GM19328 (cell line): ENCODE results near the gene KCNMA1.
"Not testable (repeated sequence)": the region's sequence is repeated elsewhere in the genome, so short reads cannot be mapped to it uniquely, and the experiment has no call there.

Source experiments
- ATAC-seq: cut with Tn5 transposase; IDR thresholded peaks from one replicate; pipeline ENCODE4 v1.9.1; 2021; ENCODE audit warnings: mild to moderate bottlenecking, moderate library complexity; ENCODE audit not compliant: unreplicated experiment

The KCNMA1 gene

GRCh38 chr10:77357185-77357584 lies 280.4 kb downstream of the KCNMA1 start:
- ATAC-seq: no peak

DNA sequence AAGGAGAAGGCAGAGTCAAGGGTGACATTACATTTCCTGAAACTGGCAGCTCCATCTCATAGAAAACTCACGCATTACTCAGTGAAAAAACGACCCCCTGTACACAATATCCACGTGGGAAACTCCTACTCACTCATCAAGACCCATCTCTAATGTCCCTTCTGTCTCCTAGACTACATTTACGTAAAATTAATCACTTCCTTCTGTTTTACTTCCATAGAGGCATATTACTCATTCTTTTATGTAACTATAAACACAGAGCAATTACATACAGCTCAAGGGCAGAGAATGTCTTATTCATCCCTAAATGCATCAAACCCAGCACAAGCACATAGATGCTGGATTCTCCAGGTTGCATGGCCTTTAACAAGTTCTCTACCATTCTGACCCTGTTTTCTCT lies 281.8 kb downstream of the KCNMA1 start:
- ATAC-seq: no peak

- ATAC-seq: no peak
These were observed 286.2 kb downstream of the KCNMA1 start for GRCh38 chr10:77351386-77351785.

DNA sequence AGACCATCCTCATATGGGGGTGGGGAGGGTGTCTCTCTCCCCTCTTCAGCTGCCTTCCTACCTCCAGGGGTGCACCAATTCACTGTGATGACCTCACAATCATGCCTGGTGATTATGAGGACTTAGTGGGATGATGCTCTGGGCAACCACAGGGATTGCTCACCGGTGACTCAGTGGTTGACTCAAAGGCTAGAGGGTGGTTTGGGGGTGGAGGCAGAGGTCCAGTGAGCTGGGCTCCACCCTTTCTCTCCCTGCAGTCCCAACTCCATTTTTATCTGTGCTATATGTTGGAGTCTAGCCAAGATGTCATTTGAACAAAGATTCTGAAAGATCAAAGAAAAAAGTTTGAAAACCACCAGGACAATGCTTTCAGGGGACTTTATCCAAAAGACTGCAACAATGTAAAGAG lies 286.9 kb downstream of the KCNMA1 start:
- no peak for ATAC-seq

DNA sequence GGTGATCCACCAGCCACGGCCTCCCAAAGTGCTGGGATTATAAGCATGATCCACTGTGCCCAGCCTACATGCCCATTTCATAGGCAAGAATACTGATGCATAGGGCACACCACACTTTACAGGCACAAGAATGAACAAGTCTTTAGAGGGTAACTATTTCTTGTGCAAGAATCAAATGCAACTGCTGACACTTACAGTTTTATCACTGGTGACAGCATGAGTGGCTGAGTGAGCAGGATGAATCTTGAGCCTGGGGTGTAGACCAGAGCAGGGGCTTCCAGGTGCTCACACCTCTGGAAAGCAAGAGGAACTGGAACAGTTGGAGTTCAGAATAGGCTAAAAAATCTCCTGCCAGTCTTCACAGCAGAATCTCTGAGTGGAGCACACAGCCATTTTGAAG lies 287.5 kb downstream of the KCNMA1 start:
- no peak for ATAC-seq

- no peak for ATAC-seq
These were observed 288.4 kb downstream of the KCNMA1 start for GRCh38 chr10:77349226-77349625.

GRCh38 chr10:77348751-77349150 lies 288.9 kb downstream of the KCNMA1 start:
- no peak for ATAC-seq

GRCh38 chr10:77348082-77348481 lies 289.5 kb downstream of the KCNMA1 start:
- ATAC-seq: no peak

DNA sequence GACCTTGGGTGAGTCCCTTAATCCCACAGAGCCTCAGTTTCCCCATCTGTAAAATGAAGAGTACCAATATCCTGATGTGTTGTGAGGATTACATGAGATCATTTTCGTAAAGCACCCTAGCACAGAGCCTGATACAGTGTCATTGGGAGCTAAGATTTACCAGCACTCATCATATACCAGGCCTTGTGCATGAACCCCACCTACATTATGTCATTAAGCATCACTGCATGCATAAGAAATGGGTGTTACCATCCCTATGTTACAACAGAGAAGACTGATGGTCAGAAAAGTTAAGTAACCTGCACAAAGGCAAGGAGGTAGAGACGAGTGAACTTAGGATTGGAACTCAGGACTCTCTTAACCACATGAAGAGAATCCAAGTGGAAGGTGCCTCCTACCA lies 290.6 kb downstream of the KCNMA1 start:
- ATAC-seq: no peak

DNA sequence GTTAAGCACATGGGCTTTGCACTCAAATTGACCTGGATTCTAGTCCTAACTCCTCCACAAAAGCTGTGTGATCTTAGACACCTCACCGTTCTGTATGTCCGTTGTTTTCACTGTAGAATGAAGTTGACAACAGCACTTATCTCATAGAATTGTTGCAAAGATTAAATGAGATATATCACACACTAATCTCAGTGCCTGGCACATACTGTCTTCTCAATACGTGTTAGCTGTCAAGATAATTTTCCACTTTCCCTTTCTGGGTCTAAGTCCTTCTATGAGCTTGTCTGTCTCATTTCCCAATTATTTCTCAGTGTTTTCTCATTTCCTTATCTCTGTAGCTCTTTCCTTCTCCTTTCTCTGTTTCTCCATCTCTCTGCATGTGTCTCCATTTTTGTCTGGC lies 296.6 kb downstream of the KCNMA1 start:
- ATAC-seq: no peak

- ATAC-seq: not testable (repeated sequence)
These were observed 297.7 kb downstream of the KCNMA1 start for GRCh38 chr10:77339872-77340271.

DNA sequence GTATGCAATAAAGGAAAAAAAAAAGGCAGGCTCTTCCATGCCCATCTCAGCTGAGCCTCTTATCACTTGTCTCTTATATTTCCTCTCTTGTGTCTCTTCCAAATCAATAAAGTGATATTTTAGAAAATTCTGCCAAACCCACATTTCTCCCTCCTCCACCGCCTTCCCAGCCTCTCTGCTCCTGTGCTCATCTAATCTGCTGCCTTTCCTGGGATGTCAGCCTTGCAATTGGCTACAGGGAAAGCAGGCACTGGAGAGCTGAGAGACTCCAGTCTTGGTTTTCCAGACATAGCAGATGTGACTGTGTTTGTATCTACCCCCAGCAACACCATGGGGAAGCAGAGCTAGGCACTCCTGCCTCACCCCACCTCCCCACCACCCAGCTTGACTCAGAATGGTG lies 298.4 kb downstream of the KCNMA1 start:
- no peak for ATAC-seq

- ATAC-seq: no peak
These were observed 299.5 kb downstream of the KCNMA1 start for GRCh38 chr10:77338143-77338542.

DNA sequence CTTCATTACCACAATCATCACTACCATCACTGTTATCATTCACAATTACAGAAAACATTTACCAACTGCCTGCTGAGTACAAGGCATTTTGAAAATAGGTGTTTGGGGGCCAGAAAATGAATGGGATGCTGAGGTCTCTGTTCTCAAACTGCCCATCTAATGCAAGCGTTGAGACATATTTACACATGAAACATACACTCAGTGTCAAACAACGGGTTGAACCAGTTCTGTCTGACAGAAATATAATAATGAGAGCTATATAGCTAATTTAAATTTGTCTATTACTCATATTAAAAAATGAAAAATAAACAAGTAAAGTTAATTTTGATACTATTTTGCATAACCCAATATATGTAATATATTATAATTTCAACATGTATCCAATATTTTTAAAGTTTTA lies 303.1 kb downstream of the KCNMA1 start:
- no peak for ATAC-seq

- ATAC-seq: no peak
These were observed 303.8 kb downstream of the KCNMA1 start for GRCh38 chr10:77333610-77334340.

DNA sequence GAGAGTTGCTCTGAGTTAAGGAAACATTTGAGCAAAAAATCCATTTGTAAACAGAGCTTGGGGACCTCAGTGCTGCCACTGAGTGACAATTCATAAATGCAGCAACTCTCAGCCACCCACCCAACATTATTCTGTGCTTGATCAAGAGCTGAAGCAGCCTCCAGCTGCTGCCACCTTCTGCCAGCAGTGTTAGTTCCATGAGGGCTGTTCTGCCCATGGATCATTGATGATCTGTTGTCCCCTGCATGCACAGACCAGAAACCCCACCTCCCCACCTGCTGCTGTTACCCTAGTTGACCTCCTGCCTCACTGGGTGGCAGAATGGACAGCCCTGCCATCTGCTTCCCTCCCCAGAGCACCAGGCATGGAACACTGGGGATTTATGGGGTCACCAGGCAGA lies 305.4 kb downstream of the KCNMA1 start:
- ATAC-seq: no peak

DNA sequence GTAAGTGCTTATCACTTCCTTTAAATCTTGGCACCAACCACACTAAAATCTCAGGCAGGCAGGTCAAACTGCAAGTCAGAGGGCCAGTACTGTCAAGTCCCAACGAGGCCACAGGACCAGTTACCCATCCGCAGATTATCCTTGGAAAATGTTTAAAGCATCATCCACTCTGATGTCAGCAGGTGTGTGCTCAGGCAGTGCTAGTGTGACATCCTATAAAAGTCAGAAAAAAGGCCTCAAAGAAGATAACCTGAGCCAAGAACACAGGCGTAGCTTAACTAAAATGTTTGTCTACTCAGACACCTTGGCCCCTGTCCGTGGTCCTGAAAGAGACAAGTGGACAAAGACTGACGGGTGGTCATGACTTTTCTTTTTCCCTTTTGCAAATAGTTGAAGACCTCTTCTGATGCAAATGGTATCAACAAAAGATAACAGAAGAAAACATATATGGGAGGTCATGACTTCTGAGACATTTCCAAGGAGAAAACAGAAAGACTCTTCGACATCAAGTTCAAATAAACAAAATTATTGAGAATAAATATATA lies 309.3 kb downstream of the KCNMA1 start:
- no peak for ATAC-seq

- ATAC-seq: no peak
These were observed 312.4 kb downstream of the KCNMA1 start for GRCh38 chr10:77325233-77325537.

- no peak for ATAC-seq
These were observed 315.8 kb downstream of the KCNMA1 start for GRCh38 chr10:77321838-77322237.

DNA sequence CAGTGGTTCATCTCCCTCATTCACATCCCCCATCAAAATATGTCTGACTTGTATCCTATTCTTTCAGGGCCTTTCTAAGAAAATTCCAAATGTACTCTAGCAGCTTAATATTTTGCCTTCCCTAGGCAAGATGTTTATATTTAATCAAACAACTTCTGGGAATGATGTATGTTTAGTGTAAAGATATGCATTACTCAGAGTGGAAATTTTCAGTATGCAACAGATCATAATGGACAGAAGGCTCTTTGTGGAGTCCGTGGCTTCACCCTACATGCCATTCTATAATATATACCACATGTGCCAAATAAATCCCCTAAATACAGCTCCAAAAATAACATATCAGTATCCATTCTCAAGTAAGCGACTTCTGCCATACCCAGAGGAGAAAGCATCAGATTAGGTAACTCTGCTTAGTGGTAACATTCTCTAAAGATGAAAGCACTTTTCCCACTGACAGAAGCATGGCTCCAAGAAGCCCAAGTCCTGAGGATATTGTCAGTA lies 316.6 kb downstream of the KCNMA1 start:
- no peak for ATAC-seq

- no peak for ATAC-seq
These were observed 318.1 kb downstream of the KCNMA1 start for GRCh38 chr10:77319557-77319956.

DNA sequence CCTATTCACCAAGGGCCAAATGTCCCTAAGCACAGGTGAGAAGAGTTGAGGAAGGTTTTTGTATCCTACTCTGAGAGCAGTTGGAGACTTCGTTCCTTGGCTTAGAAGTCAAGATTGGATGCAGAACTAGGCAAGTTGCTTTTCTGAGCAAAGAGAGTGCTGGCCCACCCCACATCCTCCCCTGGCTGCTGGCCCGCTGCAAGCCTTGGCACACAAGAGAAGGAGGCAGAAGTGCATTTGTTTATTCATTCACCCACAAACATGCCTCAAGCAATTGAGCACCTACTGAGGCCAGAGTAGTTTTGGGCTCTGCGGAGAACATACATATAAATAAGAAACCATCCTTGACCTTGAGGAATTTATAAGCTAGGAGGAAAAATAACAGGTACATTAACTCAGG lies 318.9 kb downstream of the KCNMA1 start:
- no peak for ATAC-seq

DNA sequence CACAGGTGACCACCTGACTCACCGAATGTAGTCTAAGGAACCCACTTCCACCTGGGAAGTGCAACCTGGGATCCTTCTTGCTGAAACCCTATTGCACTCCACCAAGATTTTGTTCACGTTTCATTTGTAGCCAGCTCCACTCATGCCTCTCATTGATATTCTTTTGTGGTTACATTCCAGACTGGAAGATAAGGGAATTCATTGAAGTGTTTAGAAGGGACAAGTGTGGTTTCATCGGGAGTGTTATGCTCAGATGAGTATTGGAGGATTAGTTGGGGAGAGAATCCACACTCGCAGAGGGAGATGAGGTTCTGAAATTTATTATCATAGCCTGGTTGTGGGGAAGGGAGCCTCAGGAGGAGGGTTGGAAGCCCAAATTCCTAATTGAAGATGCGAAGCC lies 320.4 kb downstream of the KCNMA1 start:
- no peak for ATAC-seq
